H1 (cell line): Measurements from ENCODE around the gene KCNQ1. TPM values are rescaled to one million over a fixed set of nuclear protein-coding genes. Genes with fewer than 3 reads are reported as not detected.
A peak's percentile ranks its signal among the peaks of the same experiment; 100 is the strongest.

Experiments used
- CTCF ChIA-PET: fragments of 300-600 bp; sonication (Branson Sonifier 250); formaldehyde crosslinking; loops from one replicate; lab custom pipeline; 2021; ENCODE audit not compliant: partially characterized antibody; lab: Charles Lee
- POLR2A ChIA-PET: fragments of 300-600 bp; sonication (Branson Sonifier 250); formaldehyde crosslinking; loops from one replicate; lab custom pipeline; 2021; ENCODE audit warnings: inconsistent platforms; ENCODE audit not compliant: partially characterized antibody; lab: Charles Lee
- DNase-seq, 2 experiments: peaks; one replicate each; pipeline versions ENCODE4 v3.0.0 to v3.0.0-alpha.2; 2010 to 2022; ENCODE audit warnings: low spot score in 2 of 2, low read depth in 1 of 2, mixed read lengths in 1 of 2
- FAIRE-seq: peaks from 2 replicates; lab custom pipeline; 2011; peaks lifted over from hg19 to GRCh38; lab: Jason Lieb, UNC
- H2AFZ ChIP-seq: 2 replicates; pipeline ENCODE4 v1.8.1; 2012; ENCODE audit warnings: low read length, inconsistent platforms
- H2AK5ac ChIP-seq: 2 replicates; pipeline ENCODE4 v1.6.1; 2013; ENCODE audit warnings: low read depth, low read length
- H2BK120ac ChIP-seq: replicated peaks from 2 replicates; pipeline ENCODE3; 2013; ENCODE audit warnings: low read depth, low read length, inconsistent platforms
- H2BK12ac ChIP-seq: 2 replicates; pipeline ENCODE4 v1.6.1; 2013; ENCODE audit warnings: low read depth, low read length
- H2BK15ac ChIP-seq: 2 replicates; pipeline ENCODE4 v1.6.1; 2013; ENCODE audit warnings: low read length
- H2BK20ac ChIP-seq: 2 replicates; pipeline ENCODE4 v1.6.1; 2013; ENCODE audit warnings: low read length
- H2BK5ac ChIP-seq: 2 replicates; pipeline ENCODE4 v1.6.1; 2013; ENCODE audit warnings: low read depth, low read length
- H3K14ac ChIP-seq: 2 replicates; pipeline ENCODE4 v1.6.1; 2013; ENCODE audit warnings: inconsistent platforms; ENCODE audit not compliant: insufficient read length
- H3K18ac ChIP-seq: 2 replicates; pipeline ENCODE4 v1.6.1; 2013; ENCODE audit warnings: low read length; ENCODE audit errors: extremely low read depth
- H3K23ac ChIP-seq: 2 replicates; pipeline ENCODE4 v1.6.1; 2013; ENCODE audit warnings: inconsistent platforms; ENCODE audit not compliant: insufficient read length
- H3K23me2 ChIP-seq: 2 replicates; pipeline ENCODE4 v1.6.1; 2013; ENCODE audit warnings: low read depth, low read length
- H3K27ac ChIP-seq: 2 replicates; pipeline ENCODE4 v1.6.1; 2011; ENCODE audit warnings: low read depth, low read length, inconsistent platforms
- H3K27me3 ChIP-seq, 4 experiments: replicated peaks in 1 of 4; 1 replicate in 1 of 4; 2 replicates in 3 of 4; pipeline versions ENCODE4 v1.6.1 to v1.8.1; 2011 to 2013; ENCODE audit warnings: low read length in 3 of 4, mild to moderate bottlenecking in 3 of 4, inconsistent platforms in 2 of 4, mixed read lengths in 2 of 4, moderate library complexity in 1 of 4; ENCODE audit not compliant: control insufficient read depth in 3 of 4, insufficient read depth in 3 of 4; ENCODE audit errors: extremely low read depth in 1 of 4
- H3K36me3 ChIP-seq, 4 experiments: 2 replicates each; pipeline versions ENCODE4 v1.6.1 to v1.8.1; 2011 to 2013; ENCODE audit warnings: mild to moderate bottlenecking in 4 of 4, low read length in 3 of 4, moderate library complexity in 2 of 4, control low read depth in 1 of 4, inconsistent platforms in 1 of 4; ENCODE audit not compliant: insufficient read depth in 4 of 4, control insufficient read depth in 2 of 4
- H3K4ac ChIP-seq: replicated peaks from 2 replicates; pipeline ENCODE3; 2013; ENCODE audit warnings: low read length, low read depth, mixed read lengths, inconsistent platforms; ENCODE audit not compliant: insufficient read length
- H3K4me1 ChIP-seq, 4 experiments: replicated peaks in 1 of 4; 1 replicate in 1 of 4; 2 replicates in 3 of 4; pipeline versions ENCODE4 v1.6.1 to v1.8.1; 2011 to 2013; ENCODE audit warnings: low read length in 3 of 4, inconsistent platforms in 2 of 4, mixed read lengths in 1 of 4; ENCODE audit not compliant: insufficient read depth in 4 of 4, control insufficient read depth in 3 of 4
- H3K4me2 ChIP-seq, 2 experiments: 2 replicates each; pipeline versions ENCODE4 v1.6.1 to v1.8.1; 2011 to 2013; ENCODE audit warnings: low read depth in 2 of 2, low read length in 2 of 2, control low read depth in 1 of 2, inconsistent platforms in 1 of 2, mild to moderate bottlenecking in 1 of 2; ENCODE audit not compliant: insufficient read depth in 1 of 2
- H3K4me3 ChIP-seq, 4 experiments: fragments of 200-600, 300-600 bp in 1 of 4; sonication (generic), shearing (Covaris generic), sonication (Bioruptor Twin) in 1 of 4; 2 replicates each; pipeline versions ENCODE4 v1.5.1 to v1.8.1; 2011 to 2016; ENCODE audit warnings: low read length in 4 of 4, low read depth in 3 of 4, control low read depth in 2 of 4, inconsistent platforms in 2 of 4, mild to moderate bottlenecking in 2 of 4, mixed read lengths in 1 of 4, moderate library complexity in 1 of 4; ENCODE audit not compliant: insufficient read depth in 2 of 4; ENCODE audit errors: extremely low read depth in 1 of 4
- H3K56ac ChIP-seq: replicated peaks from 2 replicates; pipeline ENCODE3; 2013; ENCODE audit warnings: low read depth, mild to moderate bottlenecking, mixed read lengths, low read length, inconsistent platforms; ENCODE audit not compliant: insufficient read length
- H3K79me1 ChIP-seq: 2 replicates; pipeline ENCODE4 v1.6.1; 2013; ENCODE audit warnings: low read depth, low read length, control low read depth
- H3K79me2 ChIP-seq, 2 experiments: 2 replicates each; pipeline versions ENCODE4 v1.6.1 to v1.8.1; 2012 to 2013; ENCODE audit warnings: low read length in 2 of 2, mild to moderate bottlenecking in 2 of 2, inconsistent platforms in 1 of 2; ENCODE audit not compliant: insufficient read depth in 2 of 2, control insufficient read depth in 1 of 2
- H3K9ac ChIP-seq, 4 experiments: replicated peaks in 1 of 4; 1 replicate in 1 of 4; 2 replicates in 3 of 4; pipeline versions ENCODE4 v1.6.1 to v1.8.1; 2011 to 2013; ENCODE audit warnings: low read depth in 3 of 4, low read length in 3 of 4, control low read depth in 2 of 4, mild to moderate bottlenecking in 2 of 4, moderate library complexity in 2 of 4, inconsistent platforms in 1 of 4; ENCODE audit errors: extremely low read depth in 1 of 4
- H3K9me3 ChIP-seq, 2 experiments: 2 replicates each; pipeline versions ENCODE4 v1.6.1 to v1.8.1; 2012 to 2013; ENCODE audit warnings: mild to moderate bottlenecking in 2 of 2, moderate library complexity in 2 of 2, control low read depth in 1 of 2, inconsistent platforms in 1 of 2, low read depth in 1 of 2, low read length in 1 of 2, mixed read lengths in 1 of 2; ENCODE audit not compliant: insufficient read depth in 2 of 2
- H4K20me1 ChIP-seq, 2 experiments: replicated peaks in 1 of 2; 2 replicates each; pipeline versions ENCODE3 to v1.8.1; 2011 to 2013; ENCODE audit warnings: inconsistent platforms in 2 of 2, low read length in 2 of 2, mild to moderate bottlenecking in 1 of 2; ENCODE audit not compliant: insufficient read depth in 2 of 2, control insufficient read depth in 1 of 2
- H4K5ac ChIP-seq: 2 replicates; pipeline ENCODE4 v1.6.1; 2013; ENCODE audit warnings: low read length, low read depth, mixed read lengths, inconsistent platforms; ENCODE audit not compliant: insufficient read length
- H4K8ac ChIP-seq: 2 replicates; pipeline ENCODE4 v1.8.0; 2013; ENCODE audit warnings: mild to moderate bottlenecking, moderate library complexity, low read length, inconsistent platforms; ENCODE audit not compliant: insufficient read depth; ENCODE audit errors: extremely low read depth
- H4K91ac ChIP-seq: replicated peaks from 2 replicates; pipeline ENCODE3; 2013; ENCODE audit warnings: low read length, mixed read lengths, inconsistent platforms; ENCODE audit not compliant: insufficient read length
- BCL11A ChIP-seq, 2 experiments: IDR thresholded peaks; one replicate each; pipeline ENCODE4 v1.6.1; 2011; ENCODE audit warnings: low read depth in 2 of 2, low read length in 2 of 2, mild to moderate bottlenecking in 2 of 2
- BRCA1 ChIP-seq: IDR thresholded peaks from 2 replicates; pipeline ENCODE4 v1.6.1; 2012; ENCODE audit warnings: low read depth, low read length, improper control_type of control experiment
- CBX8 ChIP-seq: fragments of 300-800, 300-1000 bp; sonication (generic); IDR thresholded peaks from 2 replicates; pipeline ENCODE4 v1.7.1; 2016; ENCODE audit warnings: low read depth, low read length, borderline replicate concordance
- EP300 ChIP-seq, 2 experiments: IDR thresholded peaks; 1 replicate in 1 of 2; 2 replicates in 1 of 2; pipeline ENCODE4 v1.6.1; 2011 to 2012; ENCODE audit warnings: low read depth in 2 of 2, low read length in 2 of 2, mild to moderate bottlenecking in 2 of 2, borderline replicate concordance in 1 of 2, inconsistent platforms in 1 of 2, moderate library complexity in 1 of 2
- EZH2 ChIP-seq: fragments of 200-600 bp; sonication (generic); IDR thresholded peaks from 2 replicates; pipeline ENCODE4 v1.7.1; 2012; ENCODE audit warnings: low read depth, mild to moderate bottlenecking, moderate library complexity, low read length, inconsistent platforms; ENCODE audit not compliant: severe bottlenecking
- KDM1A ChIP-seq: fragments of 200-600, 300-600 bp; sonication (generic); IDR thresholded peaks from 2 replicates; pipeline ENCODE4 v1.7.1; 2016; ENCODE audit warnings: mild to moderate bottlenecking, low read length, borderline replicate concordance
- NRF1 ChIP-seq: IDR thresholded peaks from 2 replicates; pipeline ENCODE4 v1.6.1; 2011; ENCODE audit warnings: mild to moderate bottlenecking, low read depth, low read length, improper control_type of control experiment
- PHF8 ChIP-seq: fragments of 200-600 bp; sonication (generic); conservative IDR thresholded peaks from 2 replicates; pipeline ENCODE4 v1.7.1; 2012; ENCODE audit warnings: low read depth, mild to moderate bottlenecking, inconsistent platforms, low read length, moderate library complexity
- RNF2 ChIP-seq: fragments of 200-900, 300-1000 bp; sonication (generic); IDR thresholded peaks from 2 replicates; pipeline ENCODE4 v1.7.1; 2016; ENCODE audit warnings: borderline replicate concordance, low read depth, mild to moderate bottlenecking, antibody characterized with exemption, low read length; ENCODE audit not compliant: poor library complexity, severe bottlenecking; ENCODE audit errors: missing control alignments
- TAF7 ChIP-seq: optimal IDR thresholded peaks from 2 replicates; pipeline ENCODE3; 2011; ENCODE audit warnings: low read depth, mild to moderate bottlenecking, inconsistent platforms, low read length, moderate library complexity, borderline replicate concordance
- WGBS, 2 experiments: shearing (Covaris generic) in 1 of 2; methylation state at CpG; one replicate each; pipeline versions ENCODE4 v1.1.6 to v1.1.7; 2013 to 2015; ENCODE audit warnings: low lambda C conversion rate in 2 of 2, mixed read lengths in 2 of 2, inconsistent platforms in 1 of 2, low coverage in 1 of 2, missing lambda C conversion rate in 1 of 2; ENCODE audit not compliant: insufficient replicate concordance in 2 of 2, insufficient coverage in 1 of 2, insufficient read length in 1 of 2; ENCODE audit errors: extremely low coverage in 1 of 2, missing lambda C conversion rate in 1 of 2; 5-methylcytosine and 5-hydroxymethylcytosine counted together
- polyA plus RNA-seq, 7 experiments: library from polyadenylated mRNA; depleted of rRNA in 3 of 7; stranded (reverse) in 5 of 7; unstranded in 2 of 7; fragments of >200 nt in 5 of 7; fragments of 200-250 nt in 2 of 7; gene quantifications; 1 replicate in 5 of 7; 2 replicates in 1 of 7; 4 replicates in 1 of 7; pipeline versions ENCODE4 v1.2.1 to v1.2.3, GENCODE V29; 2011 to 2013; ENCODE audit warnings: missing spikeins in 2 of 7, mixed read lengths in 2 of 7
- total RNA-seq: library from RNA; stranded (reverse); fragmentation: NEBNext Ultra II Directional; extraction: Animal tissue kit (Norgen Biotek cat#: 25700); gene quantifications from 2 replicates; pipeline ENCODE4 v1.2.1, GENCODE V29; 2021

The KCNQ1 gene
- total and polyA plus RNA-seq, 2 of the 8 experiments (the other 6 are each of a cell fraction or from before 2014, with no cell fraction given): 1.9 to 2.0 TPM

- H4K91ac ChIP-seq: no peak overlapping the region
- no peaks in the 10 kb centered on the region for H3K4me1 ChIP-seq
- no peaks in the 10 kb centered on the region for H3K36me3 ChIP-seq
- H3K4me2 ChIP-seq: no peak overlapping the region
- FAIRE-seq (no peak), DNase-seq (peak in 1 of 2 experiments; percentile 30)
- no peak overlapping the region for H2BK120ac ChIP-seq
- no peak overlapping the region for H2AK5ac ChIP-seq
- H3K4ac ChIP-seq: no peak overlapping the region
- no peak overlapping the region for H4K8ac ChIP-seq
- H2BK15ac ChIP-seq: no peak overlapping the region
- H3K9ac ChIP-seq: no peak overlapping the region
- H3K79me1 ChIP-seq: no peaks in the 10 kb centered on the region; the same call in 1 of the 2 replicates
- ChIA-PET POLR2A (interaction anchor here (1.4 kb wide), 1 partner anchor 11 kb away, joined by 3 read pairs; no protein-coding TSS in a partner anchor), CTCF (interaction anchor here (1.4 kb wide), 1 partner anchor 15 kb away, joined by 3 read pairs; no protein-coding TSS in a partner anchor)
- H3K23ac ChIP-seq: no peak overlapping the region
- no peak overlapping the region for H4K5ac ChIP-seq
- no peak overlapping the region for H3K56ac ChIP-seq
- no peak overlapping the region for H3K14ac ChIP-seq
- 91% methylated on average over 17 of the region's 17 CpGs; no CpG with 5 or more reads in 1 of the 2 experiments for WGBS, 2 experiments
- H3K27me3 ChIP-seq: peaks cover 0 to 32% (median 14%) of the 10 kb centered on the region in 4 experiments; a peak in 6 of 7 replicates
- no peak overlapping the region for H3K18ac ChIP-seq
- no peak overlapping the region for H2AFZ ChIP-seq
- no peaks in the 10 kb centered on the region for H4K20me1 ChIP-seq
- H2BK5ac ChIP-seq: no peak overlapping the region
- H2BK12ac ChIP-seq: no peak overlapping the region
- no peaks in the 10 kb centered on the region for H3K23me2 ChIP-seq
- H3K9me3 ChIP-seq: peaks cover 0 to 2% of the 10 kb centered on the region in 2 experiments; a peak in 2 of 4 replicates
- H3K4me3 ChIP-seq: no peak overlapping the region
- H3K27ac ChIP-seq: no peak overlapping the region; the same call in 1 of the 2 replicates
- no peak overlapping the region for H2BK20ac ChIP-seq
- H3K79me2 ChIP-seq: no peaks in the 10 kb centered on the region
- TF ChIP-seq EP300 (IDR thresholded peaks at IDR 0.05; ENCODE audit: borderline replicate concordance in 1 of 2, low read depth in 2 of 2, low read length in 2 of 2): no peak
- no peak for TF ChIP-seq NRF1
- no peak for TF ChIP-seq TAF7
- TF ChIP-seq KDM1A: no peak
- no peak for TF ChIP-seq CBX8
- TF ChIP-seq PHF8: no peak
- no peak for TF ChIP-seq RNF2
- no peak for TF ChIP-seq EZH2
- no peak for TF ChIP-seq BRCA1
- no peak for TF ChIP-seq BCL11A (IDR thresholded peaks at IDR 0.05; ENCODE audit: low read depth in 2 of 2, low read length in 2 of 2)
These were observed 314.7 kb downstream of the KCNQ1 start for GRCh38 chr11:2759228-2760195.
